Stomach smooth muscle (tissue), 2 donors: Measurements from ENCODE around the gene CDH2.

Source experiments
- H3K27ac ChIP-seq: one replicate; pipeline ENCODE4 v1.7.0; 2013; ENCODE audit warnings: mild to moderate bottlenecking, low read length, inconsistent platforms
- H3K27me3 ChIP-seq, 2 donors: one replicate each; pipeline ENCODE4 v1.7.0; 2013; ENCODE audit warnings: low read length in 2 of 2; ENCODE audit not compliant: insufficient read depth in 2 of 2, control insufficient read depth in 1 of 2
- H3K36me3 ChIP-seq, 2 donors: one replicate each; pipeline ENCODE4 v1.7.0; 2013; ENCODE audit warnings: low read length in 2 of 2; ENCODE audit not compliant: control insufficient read depth in 2 of 2, insufficient read depth in 2 of 2
- H3K4me1 ChIP-seq: one replicate; pipeline ENCODE4 v1.7.0; 2013; ENCODE audit warnings: low read length; ENCODE audit not compliant: control insufficient read depth, insufficient read depth
- H3K4me3 ChIP-seq, 2 donors: one replicate each; pipeline ENCODE4 v1.7.0; 2013; ENCODE audit warnings: low read length in 2 of 2
- H3K9ac ChIP-seq, 2 donors: one replicate each; pipeline ENCODE4 v1.7.0; 2013; ENCODE audit warnings: low read length in 2 of 2, mild to moderate bottlenecking in 1 of 2
- H3K9me3 ChIP-seq, 2 donors: one replicate each; pipeline ENCODE4 v1.7.0; 2013; ENCODE audit warnings: low read length in 2 of 2; ENCODE audit not compliant: control insufficient read depth in 2 of 2
- donor health status: healthy.
- donor health status: Pancreatic carcinoma.

Gene CDH2

GRCh38 chr18:28126768-28127167 is 50.2 kb downstream of the CDH2 start:
- no peaks in the 10 kb centered on the region for H3K9me3 ChIP-seq
- no peaks in the 10 kb centered on the region for H3K36me3 ChIP-seq
- no peaks in the 10 kb centered on the region for H3K27me3 ChIP-seq
- H3K9ac ChIP-seq = no peak overlapping the region
- H3K4me3 ChIP-seq = no peak overlapping the region
- no peak overlapping the region for H3K27ac ChIP-seq
- no peaks in the 10 kb centered on the region for H3K4me1 ChIP-seq

DNA sequence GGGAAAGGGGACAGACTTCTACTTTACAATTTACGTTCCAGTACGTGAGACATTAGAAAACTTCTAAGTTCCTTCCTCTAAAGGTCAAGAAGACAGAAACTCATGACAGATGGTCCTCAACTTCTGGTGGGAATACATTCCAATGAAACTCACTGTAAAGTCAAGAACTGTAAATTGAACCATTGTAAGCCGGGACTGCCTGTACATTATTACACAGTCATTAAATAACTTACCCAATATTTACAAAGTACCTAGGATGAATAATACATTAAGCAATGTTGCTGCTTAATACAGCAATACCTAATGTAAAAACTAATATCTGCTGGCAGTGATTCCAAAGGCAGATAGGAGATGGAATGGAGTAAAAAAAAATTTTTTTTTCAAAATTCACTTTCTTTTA is 51.9 kb downstream of the CDH2 start:
- no peak overlapping the region for H3K27ac ChIP-seq
- H3K4me1 ChIP-seq = no peaks in the 10 kb centered on the region
- no peaks in the 10 kb centered on the region for H3K9me3 ChIP-seq
- no peak overlapping the region for H3K9ac ChIP-seq
- H3K36me3 ChIP-seq = no peaks in the 10 kb centered on the region
- no peaks in the 10 kb centered on the region for H3K27me3 ChIP-seq
- no peak overlapping the region for H3K4me3 ChIP-seq

DNA sequence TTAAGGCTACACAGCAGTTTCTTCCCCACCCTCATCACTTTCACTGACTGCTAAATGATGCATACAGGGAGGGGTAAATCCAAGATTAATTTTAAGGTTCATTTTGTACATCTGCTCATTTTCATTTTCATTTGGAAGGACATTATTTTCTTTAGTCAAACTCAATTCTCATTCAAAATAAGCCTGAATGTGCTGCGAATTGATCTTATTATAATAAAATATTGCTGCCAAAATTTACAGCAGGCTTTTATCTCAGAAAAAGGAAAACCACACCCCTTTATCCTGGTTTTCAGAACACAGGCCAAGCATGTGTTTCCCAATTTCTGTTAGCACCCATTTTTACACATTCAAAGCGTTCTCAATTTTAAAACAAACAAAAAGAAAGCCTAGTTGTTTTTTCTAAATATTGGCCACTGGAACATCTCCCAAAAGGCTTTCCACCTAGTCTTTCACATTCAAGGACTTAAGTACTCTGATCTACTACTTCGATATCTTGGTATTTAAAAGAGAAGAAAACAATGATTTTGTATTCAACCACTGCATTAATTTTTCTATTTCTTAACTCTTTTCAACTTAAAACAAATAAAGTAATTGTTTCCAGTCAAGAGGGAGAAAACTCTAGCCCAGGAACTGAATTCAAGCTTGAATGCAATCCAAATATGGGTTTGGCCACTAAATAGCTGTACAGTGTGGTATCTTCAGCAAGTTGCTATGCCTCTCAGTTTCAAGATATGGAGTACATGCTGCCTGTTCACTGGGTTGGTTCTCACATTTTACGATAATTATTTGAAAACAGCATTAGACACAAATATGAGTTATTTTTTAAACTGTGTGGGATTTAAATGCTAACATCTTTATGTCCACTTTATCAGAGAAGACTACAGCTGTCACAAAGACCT is 52.5 kb downstream of the CDH2 start:
- no peaks in the 10 kb centered on the region for H3K4me1 ChIP-seq
- no peak overlapping the region for H3K9ac ChIP-seq
- H3K36me3 ChIP-seq = no peaks in the 10 kb centered on the region
- no peak overlapping the region for H3K4me3 ChIP-seq
- H3K27me3 ChIP-seq = no peaks in the 10 kb centered on the region
- no peak overlapping the region for H3K27ac ChIP-seq
- no peaks in the 10 kb centered on the region for H3K9me3 ChIP-seq

DNA sequence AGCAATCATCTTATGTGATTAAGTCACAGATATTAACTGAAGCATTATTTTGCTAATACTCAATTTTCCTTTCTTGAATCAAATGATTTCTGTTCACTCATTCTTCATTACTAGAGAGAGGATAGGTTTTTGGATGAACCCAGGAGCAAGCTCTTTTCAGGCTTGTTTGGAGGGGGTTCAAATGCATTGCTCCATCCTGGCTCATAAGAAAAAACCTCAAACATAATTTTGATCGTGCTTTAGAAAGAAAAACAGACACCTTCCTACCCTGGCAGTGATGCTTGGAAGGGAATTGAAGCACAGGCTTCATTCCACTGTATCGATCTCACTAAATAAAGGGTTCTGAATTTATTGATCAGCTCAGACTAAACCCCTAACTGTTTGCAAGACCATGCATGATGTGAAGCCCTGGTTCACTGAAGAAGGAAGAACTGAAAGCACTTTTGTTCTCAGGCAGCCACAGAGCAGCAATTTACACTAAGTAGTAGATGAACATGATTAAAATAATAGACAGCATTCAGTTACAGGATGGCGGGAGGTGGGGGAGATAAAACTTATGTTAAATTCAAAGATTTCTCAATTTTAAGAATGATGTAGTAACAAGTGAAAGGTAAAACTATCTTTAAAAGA is 53.4 kb downstream of the CDH2 start:
- H3K27ac ChIP-seq = no peak overlapping the region
- H3K9ac ChIP-seq = no peak overlapping the region

GRCh38 chr18:28120828-28121515 is 56.0 kb downstream of the CDH2 start:
- Histone ChIP-seq H3K4me1 (no peaks in the 10 kb centered on the region), H3K4me3 (no peak overlapping the region)

More for the DNA sequence above, 53.4 kb downstream of the CDH2 start:
- Histone ChIP-seq H3K4me3 (no peak overlapping the region), H3K4me1 (no peaks in the 10 kb centered on the region), H3K36me3 (no peaks in the 10 kb centered on the region), H3K9me3 (no peaks in the 10 kb centered on the region), H3K27me3 (no peaks in the 10 kb centered on the region)

DNA sequence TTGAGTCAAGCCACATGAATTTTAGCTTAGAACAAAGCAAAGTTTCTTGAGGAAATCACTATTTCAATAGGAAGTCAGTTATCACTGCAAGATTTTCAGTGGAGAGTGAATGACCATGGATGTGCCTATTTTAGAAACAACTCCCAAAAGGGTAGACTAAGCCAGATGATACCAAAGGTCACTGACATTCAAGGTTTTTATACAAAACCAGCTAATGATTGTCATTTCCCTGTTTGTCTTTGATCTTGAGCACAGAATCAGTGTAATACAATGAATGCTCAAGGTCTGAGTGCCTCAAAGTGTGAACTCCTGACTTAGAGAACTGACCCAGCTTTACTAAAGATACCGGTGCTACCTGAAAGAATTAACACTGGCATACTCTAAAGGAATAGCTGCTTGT is 60.5 kb downstream of the CDH2 start:
- H3K27ac ChIP-seq = no peak overlapping the region
- no peaks in the 10 kb centered on the region for H3K4me1 ChIP-seq
- H3K9ac ChIP-seq = no peak overlapping the region
- H3K36me3 ChIP-seq = no peaks in the 10 kb centered on the region
- no peaks in the 10 kb centered on the region for H3K9me3 ChIP-seq
- H3K4me3 ChIP-seq = no peak overlapping the region
- H3K27me3 ChIP-seq = no peaks in the 10 kb centered on the region

More at GRCh38 chr18:28120828-28121515, 56.0 kb downstream of the CDH2 start:
- Histone ChIP-seq H3K9ac (no peak overlapping the region), H3K9me3 (no peaks in the 10 kb centered on the region), H3K27me3 (no peaks in the 10 kb centered on the region), H3K27ac (no peak overlapping the region), H3K36me3 (no peaks in the 10 kb centered on the region)

- Histone ChIP-seq H3K9ac (no peak overlapping the region), H3K9me3 (no peaks in the 10 kb centered on the region), H3K36me3 (no peaks in the 10 kb centered on the region), H3K4me3 (no peak overlapping the region), H3K27me3 (no peaks in the 10 kb centered on the region), H3K4me1 (no peaks in the 10 kb centered on the region), H3K27ac (no peak overlapping the region)
Measured at GRCh38 chr18:28115149-28115550, 61.8 kb downstream of the CDH2 start.

DNA sequence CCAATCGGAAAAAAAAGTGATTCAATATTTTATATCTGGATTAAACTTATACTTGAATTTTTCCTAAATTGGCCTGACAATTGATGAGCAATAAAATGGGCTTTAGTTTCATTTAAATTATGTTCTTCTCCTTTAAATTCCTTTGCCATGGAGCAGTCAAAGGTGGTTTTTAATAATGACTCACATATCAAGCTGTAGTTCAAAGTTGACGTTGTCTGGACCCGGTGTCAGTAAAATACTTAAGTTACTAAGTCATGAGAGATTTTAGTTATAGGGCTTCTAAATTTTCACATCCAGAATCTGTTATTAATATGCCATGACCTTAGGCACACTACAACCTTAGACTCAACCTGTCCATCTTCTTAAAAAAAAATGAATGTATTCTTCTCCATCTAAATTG is 62.5 kb downstream of the CDH2 start:
- Histone ChIP-seq H3K9me3 (no peaks in the 10 kb centered on the region), H3K36me3 (no peaks in the 10 kb centered on the region), H3K4me1 (no peaks in the 10 kb centered on the region), H3K4me3 (no peak overlapping the region), H3K27ac (no peak overlapping the region), H3K9ac (no peak overlapping the region), H3K27me3 (no peaks in the 10 kb centered on the region)

DNA sequence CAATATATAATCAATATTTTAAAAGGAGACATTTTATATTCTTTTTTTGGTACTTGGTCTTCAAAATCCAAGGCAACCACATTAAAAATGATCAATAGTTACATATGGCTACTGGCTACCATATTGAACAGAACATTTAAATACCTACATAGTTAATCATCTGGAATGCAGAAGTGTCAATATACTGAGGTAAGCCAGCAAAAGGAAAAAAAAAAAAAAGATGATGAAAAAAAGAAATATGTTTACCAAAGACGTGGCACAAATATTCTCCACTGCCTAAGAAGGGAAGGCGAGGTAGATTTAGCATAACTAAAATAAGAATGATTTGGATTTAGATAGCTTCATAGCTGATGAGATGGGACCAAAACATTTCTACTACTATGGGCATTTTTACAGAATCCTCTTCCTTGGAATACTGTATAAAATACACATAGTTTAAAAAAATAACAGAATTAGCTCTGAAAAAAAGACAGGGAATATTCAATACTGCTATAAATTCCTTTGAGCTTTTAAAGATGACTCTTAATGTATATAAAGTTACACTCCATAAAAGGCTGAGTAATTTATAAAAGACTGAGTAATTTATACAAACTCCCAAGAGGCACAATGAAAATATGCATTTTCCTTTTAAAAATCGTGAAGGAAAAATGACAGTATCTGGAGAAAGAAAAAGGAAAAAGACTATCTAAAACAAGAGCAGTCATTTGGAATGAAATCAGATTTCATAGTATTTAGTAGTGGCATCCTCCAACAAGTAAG is 63.5 kb downstream of the CDH2 start:
- Histone ChIP-seq H3K4me3 (no peak overlapping the region), H3K9me3 (no peaks in the 10 kb centered on the region), H3K4me1 (no peaks in the 10 kb centered on the region), H3K27me3 (no peaks in the 10 kb centered on the region), H3K27ac (no peak overlapping the region), H3K9ac (no peak overlapping the region), H3K36me3 (no peaks in the 10 kb centered on the region)

DNA sequence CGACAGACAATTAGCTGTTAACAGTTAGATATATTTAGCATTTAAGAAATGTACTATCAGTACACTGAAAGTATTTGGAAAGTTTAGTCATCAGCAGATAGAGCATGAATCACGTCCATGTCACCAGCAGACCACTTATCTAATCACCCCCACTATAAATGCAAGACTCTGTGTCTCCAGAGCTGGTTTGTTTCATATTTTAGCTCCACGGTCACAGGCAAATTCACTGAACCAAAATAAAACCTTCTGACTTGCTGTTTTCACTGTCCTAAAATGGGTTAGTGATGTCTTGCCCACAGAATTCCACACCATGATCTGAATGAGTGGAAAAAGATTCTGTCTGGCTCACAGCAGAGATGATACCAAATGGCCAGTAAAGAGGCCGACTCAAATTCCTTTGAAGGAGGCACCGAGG is 64.9 kb downstream of the CDH2 start:
- Histone ChIP-seq H3K9ac (no peak overlapping the region), H3K4me3 (no peak overlapping the region), H3K9me3 (no peaks in the 10 kb centered on the region), H3K36me3 (no peaks in the 10 kb centered on the region), H3K27me3 (no peaks in the 10 kb centered on the region), H3K27ac (no peak overlapping the region), H3K4me1 (no peaks in the 10 kb centered on the region)
